Adrenal gland (tissue), 12 donors: ENCODE measurements around the gene JAK3. TPM values are rescaled to one million over a fixed set of nuclear protein-coding genes. Genes with fewer than 3 reads are reported as not detected.
A peak's percentile ranks its signal among the peaks of the same experiment; 100 is the strongest.
"Not testable (repeated sequence)": the region's sequence is repeated elsewhere in the genome, so short reads cannot be mapped to it uniquely, and the experiment has no call there.

ENCODE experiments used
- DNase-seq, 7 donors: peaks; one replicate each; pipeline ENCODE4 v3.0.0-alpha.2; 2019 to 2020
- H3K27ac ChIP-seq, 5 donors: fragments of 200-600 bp; sonication (generic) in 4 of 5; 1 replicate in 3 of 5; 2 replicates in 2 of 5; pipeline versions ENCODE4 v1.5.1 to v1.8.0; 2016 to 2020; ENCODE audit warnings: mild to moderate bottlenecking in 1 of 5
- H3K27me3 ChIP-seq: fragments of 200-600 bp; 2 replicates; pipeline ENCODE4 v1.8.0; 2021
- H3K36me3 ChIP-seq, 2 donors: fragments of 200-600 bp; replicated peaks in 1 of 2; 1 replicate in 1 of 2; 2 replicates in 1 of 2; pipeline versions ENCODE4 v1.5.1 to v1.8.0; 2018 to 2022
- H3K4me1 ChIP-seq, 2 donors: fragments of 200-600 bp; replicated peaks in 1 of 2; 1 replicate in 1 of 2; 2 replicates in 1 of 2; pipeline versions ENCODE4 v1.5.1 to v1.8.0; 2018 to 2021
- H3K4me3 ChIP-seq, 4 donors: fragments of 200-600 bp; sonication (generic) in 3 of 4; one replicate each; pipeline ENCODE4 v1.5.1; 2016 to 2018
- H3K9me3 ChIP-seq, 3 donors: fragments of 200-600 bp; sonication (generic) in 1 of 3; replicated peaks in 1 of 3; 1 replicate in 2 of 3; 2 replicates in 1 of 3; pipeline versions ENCODE4 v1.5.1 to v1.8.0; 2016 to 2021
- POLR2A ChIP-seq, 2 donors: fragments of 450-650 bp; IDR thresholded peaks; one replicate each; pipeline ENCODE4 v1.6.1; 2017; ENCODE audit warnings: antibody characterized with exemption in 2 of 2, mild to moderate bottlenecking in 2 of 2, moderate library complexity in 1 of 2
- WGBS, 4 donors: extraction: QIAGEN DNeasy Blood & Tissue Kit in 2 of 4; methylation state at CpG; one replicate each; pipeline versions ENCODE4 v1.1.5 to v1.1.7; 2013 to 2017; 5-methylcytosine and 5-hydroxymethylcytosine counted together
- intact Hi-C, 2 donors: fragments of 100-400 bp; cut with DNase I; formaldehyde crosslinking; loops; one replicate each; pipeline versions ENCODE4 v1.14.1 to v1.15.0; 2022 to 2023
- polyA plus RNA-seq, 3 donors: library from polyadenylated mRNA; stranded (reverse); fragments of 200-250 nt in 2 of 3; fragments of 350-450 nt in 1 of 3; fragmentation: Illumina TruSeq in 1 of 3; extraction: RNeasy Lipid Tissue Mini Kit (QIAGEN cat#74804) in 1 of 3; gene quantifications; one replicate each; pipeline ENCODE4 v1.2.3, GENCODE V29; 2013 to 2014
- total RNA-seq, 9 donors: library from RNA; depleted of rRNA in 4 of 9; stranded (reverse); fragments of >200 nt in 4 of 9; fragments of 120-200 nt in 1 of 9; fragmentation: NEBNext Ultra II Directional in 1 of 9; extraction: Animal tissue kit (Norgen Biotek cat#: 25700) in 1 of 9; gene quantifications; one replicate each; pipeline versions ENCODE4 v1.1.0 to v1.2.4, GENCODE V29; 2013 to 2023
- TF ChIP-seq, protein P1 (sequence below), 6 experiments: fragments of 450-650 bp in 4 of 6; fragments of 200-600 bp in 2 of 6; sonication (generic) in 1 of 6; IDR thresholded peaks; 1 replicate in 5 of 6; 2 replicates in 1 of 6; pipeline versions ENCODE4 v1.5.1 to v1.8.0; 2016 to 2021; ENCODE audit warnings: antibody characterized with exemption in 6 of 6, mild to moderate bottlenecking in 2 of 6, moderate library complexity in 1 of 6
- donor health status: healthy with polysubstance abuse.
- donor health status: Bipolar disorder and iron deficiency.
- donor health status: DM: yes; HTN: yes; CAD: no.
- donor health status: DM: no; HTN: no; CAD: no.
- donor health status: DM: no; HTN: no; CAD: no.
- donor health status: DM: yes; HTN: yes; CAD: no.

JAK3 gene
- total and polyA plus RNA-seq, 12 donors = 1.8 to 15.5 (median 7.9) TPM

GRCh38 chr19:17803264-17803896 is 44.4 kb downstream of the JAK3 start:
- H3K27me3 ChIP-seq = peaks cover 14% of the 10 kb centered on the region
- H3K9me3 ChIP-seq = no peaks in the 10 kb centered on the region
- WGBS, 4 donors = 49 to 63% (median 60%) methylated on average over 9 to 14 of the region's 14 CpGs
- no peaks in the 10 kb centered on the region for H3K36me3 ChIP-seq
- no peak overlapping the region for H3K27ac ChIP-seq
- no peaks in the 10 kb centered on the region for H3K4me1 ChIP-seq
- no peak overlapping the region for H3K4me3 ChIP-seq
- intact Hi-C loops = no loop called here
- no peak for TF ChIP-seq POLR2A (IDR thresholded peaks at IDR 0.05)
- TF ChIP-seq, protein P1, sequence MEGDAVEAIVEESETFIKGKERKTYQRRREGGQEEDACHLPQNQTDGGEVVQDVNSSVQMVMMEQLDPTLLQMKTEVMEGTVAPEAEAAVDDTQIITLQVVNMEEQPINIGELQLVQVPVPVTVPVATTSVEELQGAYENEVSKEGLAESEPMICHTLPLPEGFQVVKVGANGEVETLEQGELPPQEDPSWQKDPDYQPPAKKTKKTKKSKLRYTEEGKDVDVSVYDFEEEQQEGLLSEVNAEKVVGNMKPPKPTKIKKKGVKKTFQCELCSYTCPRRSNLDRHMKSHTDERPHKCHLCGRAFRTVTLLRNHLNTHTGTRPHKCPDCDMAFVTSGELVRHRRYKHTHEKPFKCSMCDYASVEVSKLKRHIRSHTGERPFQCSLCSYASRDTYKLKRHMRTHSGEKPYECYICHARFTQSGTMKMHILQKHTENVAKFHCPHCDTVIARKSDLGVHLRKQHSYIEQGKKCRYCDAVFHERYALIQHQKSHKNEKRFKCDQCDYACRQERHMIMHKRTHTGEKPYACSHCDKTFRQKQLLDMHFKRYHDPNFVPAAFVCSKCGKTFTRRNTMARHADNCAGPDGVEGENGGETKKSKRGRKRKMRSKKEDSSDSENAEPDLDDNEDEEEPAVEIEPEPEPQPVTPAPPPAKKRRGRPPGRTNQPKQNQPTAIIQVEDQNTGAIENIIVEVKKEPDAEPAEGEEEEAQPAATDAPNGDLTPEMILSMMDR (IDR thresholded peaks at IDR 0.05) = no peak
- peak in 2 of 7 donors; percentile 13 to 22 for DNase-seq

DNA sequence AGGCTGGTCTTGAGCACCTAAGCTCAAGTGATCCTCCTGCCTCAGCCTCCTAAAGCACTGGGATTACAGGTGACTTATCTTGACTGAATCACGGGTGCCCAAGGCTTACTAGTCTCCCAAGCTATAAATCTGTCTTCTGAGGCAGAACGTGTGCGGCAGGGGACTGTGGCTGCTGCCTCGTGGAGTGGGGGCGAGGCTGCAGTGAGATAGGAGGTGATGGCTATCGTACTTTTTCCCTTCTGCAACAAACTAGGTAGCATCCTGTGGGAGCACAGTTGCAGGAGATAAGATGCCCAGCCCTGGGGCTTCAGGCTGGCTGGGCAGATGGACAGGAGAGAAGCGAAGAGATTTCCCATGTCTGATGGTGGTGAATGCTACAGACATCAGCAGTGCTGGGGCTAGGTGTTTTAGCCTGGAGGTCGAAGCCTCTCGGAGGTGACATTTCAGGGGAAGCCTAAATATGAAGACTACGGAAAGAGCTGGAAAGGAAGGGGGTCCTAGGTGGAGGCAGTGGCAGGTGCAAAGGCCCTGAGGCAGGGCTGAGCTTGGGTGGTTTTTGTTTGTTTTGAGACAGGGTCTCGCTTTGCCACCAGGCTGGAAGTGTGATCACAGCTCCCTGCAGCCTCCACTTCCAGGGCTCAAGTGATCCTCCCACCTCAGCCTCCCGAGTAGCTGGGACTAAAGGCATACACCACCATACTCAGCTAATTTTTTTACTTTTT is 45.5 kb downstream of the JAK3 start:
- WGBS, 4 donors = 47 to 58% (median 52%) methylated on average over 9 to 12 of the region's 12 CpGs
- Histone ChIP-seq H3K27ac (no peak overlapping the region), H3K36me3 (no peaks in the 10 kb centered on the region), H3K9me3 (no peaks in the 10 kb centered on the region), H3K4me1 (no peaks in the 10 kb centered on the region), H3K27me3 (peaks cover 10% of the 10 kb centered on the region), H3K4me3 (no peak overlapping the region)
- intact Hi-C loops = no loop called here
- DNase-seq = no peak
- TF ChIP-seq POLR2A (IDR thresholded peaks at IDR 0.05) = no peak
- TF ChIP-seq, protein P1 (IDR thresholded peaks at IDR 0.05) = no peak

- peaks cover 41% of the 10 kb centered on the region for H3K27me3 ChIP-seq
- H3K9me3 ChIP-seq, H3K27ac ChIP-seq, H3K4me3 ChIP-seq, DNase-seq, intact Hi-C loops, H3K36me3 ChIP-seq, H3K4me1 ChIP-seq: not testable (repeated sequence)
- 78 to 89% (median 79%) methylated on average over 3 of the region's 3 CpGs for WGBS, 4 donors
Measured at GRCh38 chr19:17798599-17798998, 49.2 kb downstream of the JAK3 start.

DNA sequence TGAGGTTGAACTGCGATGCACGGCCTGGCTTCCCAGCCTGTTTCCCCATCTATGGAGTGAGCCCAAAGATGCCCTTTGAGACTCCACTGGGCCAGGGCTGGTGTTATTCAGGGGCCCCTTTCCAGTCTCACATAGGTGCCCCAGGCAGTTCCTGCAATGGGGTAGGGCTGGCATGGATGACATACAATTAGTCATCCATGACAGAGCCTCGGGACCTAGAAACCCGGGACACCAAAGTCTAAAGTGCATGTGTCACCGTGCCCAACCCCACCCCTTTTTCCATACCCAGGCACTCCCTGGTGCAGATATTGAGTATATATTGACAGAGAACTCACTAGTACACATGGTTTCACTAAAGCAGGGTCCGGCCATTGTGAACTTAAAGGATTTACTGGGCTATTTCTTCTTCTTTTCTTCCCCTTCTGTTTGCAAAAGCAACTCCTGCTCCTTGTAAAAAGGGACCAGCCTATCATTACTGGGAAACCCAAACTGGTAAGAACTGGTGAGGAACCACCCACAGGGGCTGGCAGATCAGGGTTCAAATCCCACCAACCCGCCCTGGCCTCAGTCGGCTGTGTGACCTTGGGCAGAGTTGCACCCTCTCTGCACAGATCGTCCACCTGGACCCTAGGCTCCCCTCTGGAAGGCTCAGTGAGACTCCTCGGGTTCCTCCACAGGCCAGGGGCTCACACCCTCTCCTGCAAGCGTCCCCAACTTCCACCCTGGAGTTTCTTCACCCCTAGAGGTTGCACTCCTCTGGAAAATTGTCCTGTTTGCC is 50.2 kb downstream of the JAK3 start:
- no peaks in the 10 kb centered on the region for H3K36me3 ChIP-seq
- H3K27me3 ChIP-seq = peaks cover 43% of the 10 kb centered on the region
- H3K4me3 ChIP-seq = no peak overlapping the region
- intact Hi-C loops = no loop called here
- no peak for DNase-seq
- TF ChIP-seq POLR2A (IDR thresholded peaks at IDR 0.05) = no peak
- TF ChIP-seq, protein P1 (IDR thresholded peaks at IDR 0.05) = no peak
- no peaks in the 10 kb centered on the region for H3K9me3 ChIP-seq
- no peaks in the 10 kb centered on the region for H3K4me1 ChIP-seq
- no peak overlapping the region for H3K27ac ChIP-seq
- WGBS, 4 donors = 35 to 62% (median 49%) methylated on average over 9 to 11 of the region's 11 CpGs
